DND-41 (cell line): ENCODE results near the gene TENT4B.

Experiments
- CTCF ChIP-seq: IDR thresholded peaks from 2 replicates; pipeline ENCODE4 v1.5.1; 2012; ENCODE audit warnings: borderline replicate concordance, low read length, moderate library complexity, mild to moderate bottlenecking; ENCODE audit not compliant: poor library complexity, severe bottlenecking; ENCODE audit errors: extremely low read depth
- EZH2 ChIP-seq: IDR thresholded peaks from 3 replicates; pipeline ENCODE4 v1.6.1; 2012; ENCODE audit warnings: borderline replicate concordance, low read depth, mild to moderate bottlenecking, moderate library complexity, low read length, inconsistent platforms; ENCODE audit not compliant: severe bottlenecking

- TF ChIP-seq CTCF (no peak), EZH2 (no peak)
These were observed 85.8 kb downstream of the TENT4B start for GRCh38 chr16:50238868-50239301.
